ENCODE data around the gene SH3RF3.

GRCh38 chr2:109236147-109236546, 107.1 kb downstream of the SH3RF3 start:
- TF ChIP-seq, protein P1, sequence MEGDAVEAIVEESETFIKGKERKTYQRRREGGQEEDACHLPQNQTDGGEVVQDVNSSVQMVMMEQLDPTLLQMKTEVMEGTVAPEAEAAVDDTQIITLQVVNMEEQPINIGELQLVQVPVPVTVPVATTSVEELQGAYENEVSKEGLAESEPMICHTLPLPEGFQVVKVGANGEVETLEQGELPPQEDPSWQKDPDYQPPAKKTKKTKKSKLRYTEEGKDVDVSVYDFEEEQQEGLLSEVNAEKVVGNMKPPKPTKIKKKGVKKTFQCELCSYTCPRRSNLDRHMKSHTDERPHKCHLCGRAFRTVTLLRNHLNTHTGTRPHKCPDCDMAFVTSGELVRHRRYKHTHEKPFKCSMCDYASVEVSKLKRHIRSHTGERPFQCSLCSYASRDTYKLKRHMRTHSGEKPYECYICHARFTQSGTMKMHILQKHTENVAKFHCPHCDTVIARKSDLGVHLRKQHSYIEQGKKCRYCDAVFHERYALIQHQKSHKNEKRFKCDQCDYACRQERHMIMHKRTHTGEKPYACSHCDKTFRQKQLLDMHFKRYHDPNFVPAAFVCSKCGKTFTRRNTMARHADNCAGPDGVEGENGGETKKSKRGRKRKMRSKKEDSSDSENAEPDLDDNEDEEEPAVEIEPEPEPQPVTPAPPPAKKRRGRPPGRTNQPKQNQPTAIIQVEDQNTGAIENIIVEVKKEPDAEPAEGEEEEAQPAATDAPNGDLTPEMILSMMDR (IDR thresholded peaks at IDR 0.05; ENCODE audit: insufficient read depth, low read depth, low read length), result no peak
- TF ChIP-seq EZH2 (IDR thresholded peaks at IDR 0.05; ENCODE audit: insufficient read depth, low read length), result no peak
